DMS114 treated with DMSO at 0.1 percent for 48 hours (cell line): ENCODE measurements around the gene KLHDC4.
"Not testable (repeated sequence)": the region's sequence is repeated elsewhere in the genome, so short reads cannot be mapped to it uniquely, and the experiment has no call there.

ENCODE experiments used
- DNase-seq: peaks from one replicate; lab custom pipeline; 2025; ENCODE audit not compliant: unreplicated experiment; lab: John Stamatoyannopoulos, UW

KLHDC4 gene

GRCh38 chr16:87721622-87722585, 43.9 kb downstream of the KLHDC4 start:
- DNase-seq, result no peak

- DNase-seq, result no peak
Measured at GRCh38 chr16:87720446-87720845, 45.3 kb downstream of the KLHDC4 start.

- DNase-seq, result not testable (repeated sequence)
Measured at GRCh38 chr16:87718831-87719230, 47.0 kb downstream of the KLHDC4 start.

- DNase-seq, result no peak
Measured at GRCh38 chr16:87715658-87716057, 50.1 kb downstream of the KLHDC4 start.

GRCh38 chr16:87715231-87715630, 50.6 kb downstream of the KLHDC4 start:
- DNase-seq, result no peak

- no peak for DNase-seq
Measured at GRCh38 chr16:87713451-87714229, 52.1 kb downstream of the KLHDC4 start.

GRCh38 chr16:87712184-87712762, 53.5 kb downstream of the KLHDC4 start:
- DNase-seq, result no peak

- DNase-seq, result no peak
Measured at GRCh38 chr16:87710887-87711286, 54.9 kb downstream of the KLHDC4 start.

GRCh38 chr16:87709677-87710076, 56.1 kb downstream of the KLHDC4 start:
- no peak for DNase-seq

- no peak for DNase-seq
Measured at GRCh38 chr16:87708881-87709638, 56.7 kb downstream of the KLHDC4 start.

GRCh38 chr16:87707714-87708580, 57.8 kb downstream of the KLHDC4 start:
- DNase-seq, result no peak

GRCh38 chr16:87707097-87707496, 58.7 kb downstream of the KLHDC4 start:
- DNase-seq, result no peak

GRCh38 chr16:87706278-87707000, 59.3 kb downstream of the KLHDC4 start:
- no peak for DNase-seq

GRCh38 chr16:87705771-87706277, 60.0 kb downstream of the KLHDC4 start:
- no peak for DNase-seq

GRCh38 chr16:87704754-87705353, 60.9 kb downstream of the KLHDC4 start:
- DNase-seq, result no peak

- no peak for DNase-seq
Measured at GRCh38 chr16:87703835-87704375, 61.9 kb downstream of the KLHDC4 start.

- no peak for DNase-seq
Measured at GRCh38 chr16:87703071-87703470, 62.7 kb downstream of the KLHDC4 start.

- no peak for DNase-seq
Measured at GRCh38 chr16:87702325-87702811, 63.4 kb downstream of the KLHDC4 start.
